GM12873 (cell line): ENCODE results near the gene PFKP.

Experiments used
- TF ChIP-seq, protein P1 (sequence below): IDR thresholded peaks from 2 replicates; pipeline ENCODE4 v1.5.1; 2012; ENCODE audit warnings: low read depth, mild to moderate bottlenecking, moderate library complexity, low read length, control low read depth; ENCODE audit not compliant: insufficient read depth; ENCODE audit errors: missing control alignments

PFKP gene

DNA sequence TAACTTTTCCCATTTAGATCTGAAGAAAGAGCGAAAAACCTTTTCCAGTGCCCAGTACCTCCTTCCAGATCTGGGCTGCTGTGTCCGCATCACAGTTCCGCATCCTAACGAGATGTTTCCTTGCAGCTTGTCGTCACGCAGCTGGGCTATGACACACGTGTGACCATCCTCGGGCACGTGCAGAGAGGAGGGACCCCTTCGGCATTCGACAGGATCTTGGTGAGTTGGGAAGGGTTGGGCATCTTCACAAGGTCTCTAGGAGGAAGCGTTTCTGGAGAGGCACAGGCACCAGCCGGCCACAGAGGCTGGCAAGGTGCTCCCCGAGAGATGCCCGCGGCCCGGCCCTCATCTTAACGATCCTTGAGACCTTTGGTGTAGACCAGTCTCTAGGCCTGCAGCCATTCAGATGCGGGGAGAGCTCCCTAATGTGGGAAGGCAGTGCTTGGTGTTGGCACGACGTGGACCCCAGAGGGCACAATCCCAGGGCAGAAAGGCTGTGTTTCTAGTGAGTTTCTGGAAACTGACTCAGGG is 41.3 kb downstream of the PFKP start:
- TF ChIP-seq, protein P1, sequence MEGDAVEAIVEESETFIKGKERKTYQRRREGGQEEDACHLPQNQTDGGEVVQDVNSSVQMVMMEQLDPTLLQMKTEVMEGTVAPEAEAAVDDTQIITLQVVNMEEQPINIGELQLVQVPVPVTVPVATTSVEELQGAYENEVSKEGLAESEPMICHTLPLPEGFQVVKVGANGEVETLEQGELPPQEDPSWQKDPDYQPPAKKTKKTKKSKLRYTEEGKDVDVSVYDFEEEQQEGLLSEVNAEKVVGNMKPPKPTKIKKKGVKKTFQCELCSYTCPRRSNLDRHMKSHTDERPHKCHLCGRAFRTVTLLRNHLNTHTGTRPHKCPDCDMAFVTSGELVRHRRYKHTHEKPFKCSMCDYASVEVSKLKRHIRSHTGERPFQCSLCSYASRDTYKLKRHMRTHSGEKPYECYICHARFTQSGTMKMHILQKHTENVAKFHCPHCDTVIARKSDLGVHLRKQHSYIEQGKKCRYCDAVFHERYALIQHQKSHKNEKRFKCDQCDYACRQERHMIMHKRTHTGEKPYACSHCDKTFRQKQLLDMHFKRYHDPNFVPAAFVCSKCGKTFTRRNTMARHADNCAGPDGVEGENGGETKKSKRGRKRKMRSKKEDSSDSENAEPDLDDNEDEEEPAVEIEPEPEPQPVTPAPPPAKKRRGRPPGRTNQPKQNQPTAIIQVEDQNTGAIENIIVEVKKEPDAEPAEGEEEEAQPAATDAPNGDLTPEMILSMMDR: no peak

DNA sequence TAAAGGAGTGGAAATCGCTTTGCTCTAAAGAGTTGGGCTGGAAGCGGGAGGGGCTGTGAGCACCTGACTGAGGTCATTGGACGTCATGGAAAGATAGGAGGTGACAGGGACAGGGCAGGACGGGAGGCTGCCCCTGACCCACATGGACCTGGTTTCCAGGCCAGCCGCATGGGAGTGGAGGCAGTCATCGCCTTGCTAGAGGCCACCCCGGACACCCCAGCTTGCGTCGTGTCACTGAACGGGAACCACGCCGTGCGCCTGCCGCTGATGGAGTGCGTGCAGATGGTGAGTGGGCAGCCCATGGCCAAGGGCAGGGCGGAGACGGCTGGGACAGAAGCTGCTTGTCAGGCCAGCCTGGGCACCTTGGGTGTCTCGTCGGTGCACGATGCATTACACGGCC is 41.8 kb downstream of the PFKP start:
- TF ChIP-seq, protein P1: no peak

DNA sequence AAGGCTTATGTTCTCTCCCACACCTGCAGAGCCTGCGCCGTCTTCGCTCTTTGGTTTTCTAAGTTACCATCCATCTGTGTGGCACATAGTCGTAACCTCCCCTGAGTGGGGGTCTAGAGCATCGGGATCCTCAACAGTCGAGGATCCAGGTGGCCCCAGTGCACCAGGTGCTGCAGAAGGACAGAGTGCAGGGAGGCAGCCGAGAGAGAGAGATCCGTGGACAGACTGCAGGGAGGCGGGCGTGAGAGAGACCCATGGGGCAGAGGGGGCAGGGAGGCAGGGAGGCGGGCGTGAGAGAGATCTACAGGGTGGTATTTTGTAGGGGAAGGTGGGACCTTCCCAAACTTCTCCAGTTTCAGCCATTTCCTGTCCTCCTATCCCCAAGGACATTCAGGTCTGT is 42.3 kb downstream of the PFKP start:
- TF ChIP-seq, protein P1: no peak

DNA sequence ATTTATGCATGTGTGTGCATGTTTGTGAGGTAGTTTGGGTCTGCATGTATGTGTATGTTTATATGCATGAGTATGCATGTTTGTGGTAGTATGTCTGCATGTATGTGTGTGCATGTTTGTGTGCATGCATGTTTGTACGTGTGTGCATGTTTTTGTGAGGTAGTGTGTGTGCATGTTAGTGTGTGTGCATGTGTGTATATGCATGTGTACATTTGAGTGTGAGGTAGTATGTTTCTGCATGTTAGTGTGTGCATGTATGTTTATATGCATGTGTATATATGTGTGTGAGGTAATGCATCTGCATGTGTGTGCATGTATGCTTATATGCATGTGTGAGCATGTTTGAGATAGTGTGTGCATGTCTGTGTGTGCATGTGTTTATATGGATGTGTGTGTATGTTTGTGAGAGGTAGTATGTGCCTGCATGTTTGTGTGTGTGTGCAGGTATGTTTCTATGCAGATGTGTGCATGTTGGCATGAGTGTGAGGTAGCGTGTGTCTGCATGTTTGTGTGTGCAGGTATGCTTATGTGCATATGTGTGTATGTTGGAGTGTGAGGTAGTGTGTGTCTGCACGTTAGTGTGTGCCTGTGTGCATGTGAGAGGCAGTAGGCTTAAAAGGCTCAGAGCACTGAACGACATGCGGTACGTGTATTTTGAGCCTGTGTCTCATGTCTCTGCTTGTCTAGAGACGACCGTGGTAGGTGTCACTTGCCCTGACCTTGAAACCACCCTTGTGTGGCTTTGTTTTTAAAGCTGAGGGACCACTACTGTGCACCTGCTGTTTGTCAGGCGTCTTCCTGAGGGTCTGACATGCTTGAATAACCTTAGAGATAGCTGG is 43.7 kb downstream of the PFKP start:
- TF ChIP-seq, protein P1: no peak

DNA sequence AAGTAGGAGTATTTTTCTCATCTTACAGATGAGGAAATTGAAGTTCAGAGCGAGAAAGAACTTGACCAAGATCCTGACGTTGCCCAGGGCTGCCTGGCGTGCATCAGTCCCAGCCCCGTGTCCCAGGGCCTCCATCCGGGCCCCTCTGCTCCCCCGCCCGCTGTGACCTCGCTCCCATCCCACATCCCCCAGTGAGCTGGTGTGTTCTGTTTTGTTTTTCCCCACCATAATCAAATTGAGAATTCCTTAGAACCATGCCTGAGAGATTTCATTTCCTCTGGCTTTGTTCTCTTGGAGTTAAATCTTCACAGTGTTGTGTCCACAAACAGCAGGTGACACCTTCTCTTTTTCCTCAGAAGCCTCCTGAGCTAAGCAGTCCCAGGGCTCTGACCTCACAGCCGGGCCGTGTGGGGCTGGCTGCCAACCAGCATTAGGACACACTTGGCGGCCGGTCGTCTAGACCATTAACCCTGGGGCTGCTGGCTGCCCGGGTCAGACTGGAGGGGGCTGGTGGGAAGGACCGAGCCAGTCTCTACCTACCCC is 44.3 kb downstream of the PFKP start:
- TF ChIP-seq, protein P1: no peak

DNA sequence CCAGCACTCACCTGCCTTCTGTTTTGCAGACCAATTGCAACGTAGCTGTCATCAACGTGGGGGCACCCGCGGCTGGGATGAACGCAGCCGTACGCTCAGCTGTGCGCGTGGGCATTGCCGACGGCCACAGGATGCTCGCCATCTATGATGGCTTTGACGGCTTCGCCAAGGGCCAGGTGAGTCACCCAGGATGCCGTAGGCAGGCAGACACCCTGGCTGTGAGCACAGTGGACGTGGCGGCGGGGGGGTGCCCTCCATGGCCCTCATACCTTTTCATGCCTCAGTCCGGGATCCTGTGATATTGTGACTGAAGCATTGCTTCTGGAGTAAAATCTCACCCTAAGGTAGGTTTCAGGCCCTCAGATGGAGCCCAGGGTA is 46.0 kb downstream of the PFKP start:
- TF ChIP-seq, protein P1: no peak

DNA sequence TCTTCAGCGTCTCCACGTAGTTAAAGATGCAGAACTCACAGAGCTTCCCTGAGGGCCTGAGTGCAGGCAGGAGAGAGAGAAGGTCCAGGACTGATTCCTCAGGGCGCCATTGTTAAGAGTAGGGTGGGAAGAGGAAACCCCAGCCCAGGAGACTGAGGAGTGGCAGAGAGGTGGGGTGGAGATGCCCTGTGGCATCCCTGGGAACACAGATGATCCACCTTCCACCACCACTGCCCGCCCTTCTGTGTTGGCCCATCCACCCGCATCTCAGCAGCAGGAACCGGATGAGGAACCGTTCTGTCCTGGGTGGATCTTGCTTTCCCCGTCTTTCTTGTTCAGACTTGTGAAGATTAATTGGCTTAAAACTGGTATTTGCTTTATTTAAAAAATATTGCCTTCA is 48.3 kb downstream of the PFKP start:
- TF ChIP-seq, protein P1: no peak
